OCI-LY3 (cell line): ENCODE data around the gene PARP2.

Source experiments
- H2AFZ ChIP-seq: fragments of 200-600, 300-600 bp; shearing (Covaris generic); 2 replicates; pipeline ENCODE4 v1.6.0; 2014; ENCODE audit warnings: antibody characterized with exemption, low read depth, low read length
- H3K27ac ChIP-seq: fragments of 200-600, 300-600 bp; sonication (generic); 2 replicates; pipeline ENCODE4 v1.5.1; 2014; ENCODE audit warnings: mild to moderate bottlenecking, low read length, moderate library complexity, mixed read lengths
- H3K27me3 ChIP-seq: fragments of 200-600, 300-600 bp; sonication (generic); 2 replicates; pipeline ENCODE4 v1.6.1; 2014; ENCODE audit warnings: low read depth, low read length, mixed read lengths
- H3K36me3 ChIP-seq: fragments of 200-600, 300-600 bp; sonication (generic); replicated peaks from 2 replicates; pipeline ENCODE3; 2014; ENCODE audit warnings: low read depth, low read length, mixed read lengths
- H3K4me1 ChIP-seq: fragments of 300-600, 200-600 bp; sonication (generic); 2 replicates; pipeline ENCODE4 v1.6.1; 2014; ENCODE audit warnings: low read length, mixed read lengths
- H3K4me2 ChIP-seq: fragments of 200-600, 300-600 bp; sonication (generic); 2 replicates; pipeline ENCODE4 v1.6.1; 2014; ENCODE audit warnings: low read length, mixed read lengths
- H3K4me3 ChIP-seq: fragments of 300-600, 200-600 bp; sonication (generic); 2 replicates; pipeline ENCODE4 v1.5.1; 2014; ENCODE audit warnings: antibody characterized with exemption, mild to moderate bottlenecking, low read length, moderate library complexity
- H3K79me2 ChIP-seq: fragments of 300-600, 200-600 bp; shearing (Covaris generic); 2 replicates; pipeline ENCODE4 v1.6.1; 2014; ENCODE audit warnings: mild to moderate bottlenecking, low read length, mixed read lengths
- H3K9ac ChIP-seq: fragments of 300-600, 200-600 bp; shearing (Covaris generic); 2 replicates; pipeline ENCODE4 v1.6.0; 2014; ENCODE audit warnings: mild to moderate bottlenecking, low read length, moderate library complexity
- H3K9me3 ChIP-seq: fragments of 200-600, 300-600 bp; shearing (Covaris generic); 2 replicates; pipeline ENCODE4 v1.6.1; 2014; ENCODE audit warnings: low read length, mixed read lengths; ENCODE audit not compliant: insufficient read depth
- H4K20me1 ChIP-seq: fragments of 200-600, 300-600 bp; sonication (generic); 2 replicates; pipeline ENCODE4 v1.6.1; 2016; ENCODE audit warnings: low read length, mixed read lengths; ENCODE audit not compliant: insufficient read depth
- CTCF ChIP-seq: fragments of 200-600, 300-600 bp; sonication (generic); IDR thresholded peaks from 2 replicates; pipeline ENCODE4 v1.5.1; 2014; ENCODE audit warnings: antibody characterized with exemption, low read length, low read depth
- EZH2phosphoT487 ChIP-seq: fragments of 200-600 bp; shearing (Covaris generic); IDR thresholded peaks from 2 replicates; pipeline ENCODE4 v1.6.1; 2018; ENCODE audit warnings: antibody characterized with exemption, mixed run types, low read depth

The PARP2 gene

GRCh38 chr14:20376071-20376588 is 32.7 kb downstream of the PARP2 start:
- H3K9me3 ChIP-seq = no peaks in the 10 kb centered on the region
- H3K9ac ChIP-seq = no peak overlapping the region
- TF ChIP-seq CTCF (no peak), EZH2phosphoT487 (no peak)
- H3K4me3 ChIP-seq = no peak overlapping the region
- no peak overlapping the region for H3K27ac ChIP-seq
- no peaks in the 10 kb centered on the region for H3K79me2 ChIP-seq
- H4K20me1 ChIP-seq = no peaks in the 10 kb centered on the region
- no peaks in the 10 kb centered on the region for H3K4me1 ChIP-seq
- H3K4me2 ChIP-seq = no peak overlapping the region
- no peak overlapping the region for H2AFZ ChIP-seq
- H3K27me3 ChIP-seq = no peaks in the 10 kb centered on the region
- peaks cover 74% of the 10 kb centered on the region for H3K36me3 ChIP-seq

- Histone ChIP-seq H3K27ac (no peak overlapping the region), H3K79me2 (no peaks in the 10 kb centered on the region), H3K27me3 (no peaks in the 10 kb centered on the region), H3K4me1 (no peaks in the 10 kb centered on the region), H4K20me1 (no peaks in the 10 kb centered on the region), H3K36me3 (peaks cover 72% of the 10 kb centered on the region), H3K4me2 (no peak overlapping the region), H3K4me3 (no peak overlapping the region), H2AFZ (no peak overlapping the region), H3K9me3 (no peaks in the 10 kb centered on the region), H3K9ac (no peak overlapping the region)
- no peak for TF ChIP-seq EZH2phosphoT487
- TF ChIP-seq CTCF = no peak
These were observed 33.7 kb downstream of the PARP2 start for GRCh38 chr14:20377171-20377570.

GRCh38 chr14:20379743-20380142 is 36.3 kb downstream of the PARP2 start:
- no peak overlapping the region for H3K27ac ChIP-seq
- H4K20me1 ChIP-seq = no peaks in the 10 kb centered on the region
- H3K4me3 ChIP-seq = no peak overlapping the region
- no peaks in the 10 kb centered on the region for H3K9me3 ChIP-seq
- H3K36me3 ChIP-seq = peaks cover 72% of the 10 kb centered on the region
- no peak overlapping the region for H2AFZ ChIP-seq
- H3K9ac ChIP-seq = no peak overlapping the region
- H3K27me3 ChIP-seq = no peaks in the 10 kb centered on the region
- no peaks in the 10 kb centered on the region for H3K79me2 ChIP-seq
- TF ChIP-seq EZH2phosphoT487 (no peak), CTCF (no peak)
- no peak overlapping the region for H3K4me2 ChIP-seq
- no peaks in the 10 kb centered on the region for H3K4me1 ChIP-seq

GRCh38 chr14:20380681-20381080 is 37.2 kb downstream of the PARP2 start:
- H3K27ac ChIP-seq = no peak overlapping the region
- no peak overlapping the region for H3K4me3 ChIP-seq
- no peak overlapping the region for H3K4me2 ChIP-seq
- no peak overlapping the region for H2AFZ ChIP-seq
- H3K9ac ChIP-seq = no peak overlapping the region
- H3K4me1 ChIP-seq = no peaks in the 10 kb centered on the region
- H3K79me2 ChIP-seq = no peaks in the 10 kb centered on the region
- no peaks in the 10 kb centered on the region for H3K9me3 ChIP-seq
- TF ChIP-seq EZH2phosphoT487 (no peak), CTCF (no peak)
- H4K20me1 ChIP-seq = no peaks in the 10 kb centered on the region
- H3K27me3 ChIP-seq = no peaks in the 10 kb centered on the region
- peaks cover 71% of the 10 kb centered on the region for H3K36me3 ChIP-seq
